SW 1271 (cell line): ENCODE data around the gene MAP1A.
"Not testable (repeated sequence)": the region's sequence is repeated elsewhere in the genome, so short reads cannot be mapped to it uniquely, and the experiment has no call there.

Source experiments
- DNase-seq, 2 experiments: peaks; one replicate each; lab custom pipeline; 2025; lab: John Stamatoyannopoulos, UW

The MAP1A gene

DNA sequence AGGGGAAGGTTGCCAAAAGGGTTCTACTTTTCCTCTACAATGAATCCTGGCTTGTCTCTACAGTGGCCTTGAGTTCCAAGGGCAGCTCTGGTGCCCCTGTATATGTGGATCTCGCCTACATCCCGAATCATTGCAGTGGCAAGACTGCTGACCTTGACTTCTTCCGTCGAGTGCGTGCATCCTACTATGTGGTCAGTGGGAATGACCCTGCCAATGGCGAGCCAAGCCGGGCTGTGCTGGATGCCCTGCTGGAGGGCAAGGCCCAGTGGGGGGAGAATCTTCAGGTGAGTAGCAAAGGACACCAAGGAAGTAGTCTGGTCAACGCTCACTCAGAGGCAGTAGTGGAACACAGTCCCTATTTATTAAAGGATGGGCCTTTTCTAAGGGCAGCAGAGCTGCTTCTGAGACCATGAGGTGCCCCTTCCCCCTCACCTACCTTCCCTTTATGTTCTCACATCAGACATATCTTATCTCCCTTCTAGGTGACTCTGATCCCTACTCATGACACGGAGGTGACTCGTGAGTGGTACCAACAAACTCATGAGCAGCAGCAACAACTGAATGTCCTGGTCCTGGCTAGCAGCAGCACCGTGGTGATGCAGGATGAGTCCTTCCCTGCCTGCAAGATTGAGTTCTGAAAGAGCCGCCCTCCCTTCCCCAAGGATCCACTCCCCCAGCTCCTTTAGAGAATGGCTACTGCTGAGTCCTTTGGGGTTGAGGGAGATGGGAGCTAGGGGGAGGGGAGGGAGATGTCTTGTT lies 12.4 kb downstream of the MAP1A start:
- no peak for DNase-seq

DNA sequence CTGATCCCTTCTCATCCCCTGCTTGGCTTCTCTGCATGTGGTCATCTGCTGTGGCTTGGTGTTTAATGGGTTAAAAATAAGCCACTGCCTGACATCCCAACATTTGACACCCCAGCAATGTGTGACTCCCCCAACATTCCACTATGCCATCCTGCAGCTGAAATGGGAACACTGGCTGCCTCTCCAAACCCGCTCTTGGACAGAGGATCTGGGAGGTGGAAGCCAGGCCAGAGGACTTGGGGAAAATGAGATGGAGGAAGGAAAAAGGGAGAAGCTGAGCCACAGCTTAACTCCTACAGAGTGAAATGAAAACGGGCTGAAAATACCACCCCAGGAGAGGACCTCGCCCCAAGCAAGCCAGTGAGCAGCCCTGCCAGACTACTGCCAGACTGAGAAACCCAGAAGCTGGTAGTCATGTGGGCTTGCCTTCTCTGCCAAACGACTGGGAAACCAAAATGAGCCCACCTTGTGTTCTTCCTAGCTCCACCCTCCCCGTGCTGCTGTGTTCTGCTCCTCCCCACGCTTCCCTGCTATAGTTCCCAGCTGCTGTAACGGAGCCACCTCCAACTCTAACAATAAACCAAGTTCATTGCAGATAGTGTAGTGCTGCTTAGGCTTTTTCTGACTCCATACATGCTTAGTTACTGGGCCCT lies 13.7 kb downstream of the MAP1A start:
- no peak for DNase-seq

- DNase-seq = not testable (repeated sequence)
These were observed 15.4 kb downstream of the MAP1A start for GRCh38 chr15:43532826-43533225.

GRCh38 chr15:43534897-43535296 lies 17.5 kb downstream of the MAP1A start:
- no peak for DNase-seq

DNA sequence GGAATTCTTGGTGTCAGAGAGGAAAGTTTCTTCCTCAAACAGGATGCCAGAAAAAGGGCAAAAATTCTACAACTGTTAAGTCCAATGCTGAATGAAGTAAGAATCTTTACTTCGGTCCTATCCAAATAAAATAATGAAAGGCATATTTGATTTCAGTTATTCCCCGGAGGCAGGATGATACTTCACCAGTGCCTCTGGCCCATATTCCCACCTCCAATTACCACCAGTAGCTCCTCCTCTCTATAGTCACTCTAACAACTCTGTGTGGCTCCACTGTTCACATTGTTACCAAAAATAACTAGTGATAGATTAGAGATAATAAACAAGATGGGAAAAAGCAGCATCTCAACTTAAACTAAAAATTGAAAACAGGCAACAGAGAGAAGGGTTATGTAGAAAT lies 20.7 kb downstream of the MAP1A start:
- no peak for DNase-seq

- DNase-seq = no peak
These were observed 24.4 kb downstream of the MAP1A start for GRCh38 chr15:43541785-43542184.

GRCh38 chr15:43544266-43544665 lies 26.9 kb downstream of the MAP1A start:
- no peak for DNase-seq

DNA sequence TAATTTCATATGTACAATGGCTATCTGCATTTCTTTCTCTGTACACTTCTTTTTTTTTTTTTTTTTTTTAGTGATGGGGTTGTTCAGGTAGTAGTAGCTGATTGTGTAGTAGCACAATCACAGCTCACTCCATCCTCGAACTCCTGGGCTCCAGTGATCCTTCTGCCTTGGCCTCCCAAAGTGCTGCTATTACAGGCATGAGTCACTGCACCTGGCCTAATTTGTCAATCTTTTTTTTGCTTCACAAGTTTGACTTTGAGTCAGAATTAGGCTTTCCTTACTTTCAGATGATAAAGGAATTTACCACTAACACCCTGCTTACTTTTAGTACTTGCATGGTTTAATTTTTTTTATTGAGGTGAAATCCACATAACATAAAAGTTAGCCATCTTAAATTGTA lies 28.0 kb downstream of the MAP1A start:
- DNase-seq = no peak

DNA sequence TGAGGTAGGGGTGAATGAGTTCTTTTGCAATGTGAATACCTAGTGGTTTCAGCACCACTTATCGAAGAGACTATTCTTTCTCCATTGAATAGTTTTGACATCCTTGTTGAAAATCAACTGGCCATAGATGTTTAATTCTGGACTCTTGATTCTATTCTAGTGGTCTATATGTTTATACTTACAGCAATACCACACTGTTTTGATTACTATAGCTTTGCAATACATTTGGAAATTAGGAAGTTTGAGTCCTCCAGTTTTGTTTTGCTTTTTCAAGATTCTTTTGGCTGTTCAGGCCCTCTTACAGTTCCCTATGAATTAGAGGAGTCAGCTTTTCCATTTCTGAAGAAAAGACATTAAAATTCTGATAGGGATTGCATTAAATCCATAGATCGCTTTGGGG lies 30.1 kb downstream of the MAP1A start:
- no peak for DNase-seq

DNA sequence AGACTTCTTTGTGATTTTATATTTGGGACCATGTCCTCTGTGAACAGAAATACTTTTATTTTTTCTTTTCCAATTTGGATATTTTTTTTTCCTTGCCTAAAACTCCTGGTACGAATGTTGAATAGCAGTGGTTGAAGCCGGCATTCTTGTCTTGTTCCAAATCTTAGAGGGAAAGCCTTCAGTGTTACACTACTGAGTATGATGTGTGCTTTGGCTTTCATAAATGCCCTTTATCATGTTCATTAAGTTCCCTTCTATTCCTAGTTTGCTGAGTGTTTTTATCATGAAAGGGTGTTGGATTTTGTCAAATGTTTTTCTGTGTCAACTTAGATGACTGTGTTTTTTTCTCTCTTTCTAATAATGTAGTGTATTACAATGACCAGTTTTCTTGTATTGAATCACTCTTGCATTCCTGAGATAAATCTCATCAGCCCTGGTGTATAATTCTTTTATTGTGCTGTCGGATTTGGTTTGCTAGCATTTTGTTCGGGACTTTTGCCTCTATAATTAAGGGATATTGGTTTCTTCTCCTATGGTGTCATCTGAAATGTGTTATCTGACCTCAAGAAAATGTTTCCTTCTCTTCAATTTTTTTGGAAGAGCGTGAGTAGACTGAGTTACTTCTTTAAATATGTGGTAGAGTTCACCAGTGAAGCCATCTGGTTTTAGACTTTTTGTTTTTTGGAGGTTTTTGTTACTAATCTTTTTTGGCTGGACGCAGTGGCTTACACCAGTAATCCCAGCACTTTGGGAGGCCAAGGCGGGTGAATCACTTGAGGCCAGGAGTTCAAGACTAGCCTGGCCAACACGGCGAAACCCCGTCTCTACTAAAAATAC lies 33.3 kb downstream of the MAP1A start:
- DNase-seq = no peak

DNA sequence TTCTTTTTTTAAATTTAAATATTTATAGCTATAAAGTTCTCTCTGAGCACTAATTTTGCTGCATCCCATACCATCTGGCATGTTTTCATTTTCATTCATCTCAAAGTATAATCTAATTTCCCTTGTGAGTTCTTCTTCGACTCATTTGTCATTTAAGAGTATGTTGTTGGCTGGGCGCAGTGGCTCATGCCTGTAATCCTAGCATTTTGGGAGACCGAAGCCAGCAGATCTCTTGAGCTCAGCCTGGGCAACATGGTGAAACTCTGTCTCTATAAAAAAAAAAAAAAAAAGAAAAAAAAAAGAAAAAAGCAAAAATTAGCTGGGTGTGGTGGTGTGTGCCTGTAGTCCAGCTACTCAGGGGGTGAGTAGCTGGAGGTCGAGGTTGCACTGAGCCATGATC lies 34.8 kb downstream of the MAP1A start:
- DNase-seq = no peak

DNA sequence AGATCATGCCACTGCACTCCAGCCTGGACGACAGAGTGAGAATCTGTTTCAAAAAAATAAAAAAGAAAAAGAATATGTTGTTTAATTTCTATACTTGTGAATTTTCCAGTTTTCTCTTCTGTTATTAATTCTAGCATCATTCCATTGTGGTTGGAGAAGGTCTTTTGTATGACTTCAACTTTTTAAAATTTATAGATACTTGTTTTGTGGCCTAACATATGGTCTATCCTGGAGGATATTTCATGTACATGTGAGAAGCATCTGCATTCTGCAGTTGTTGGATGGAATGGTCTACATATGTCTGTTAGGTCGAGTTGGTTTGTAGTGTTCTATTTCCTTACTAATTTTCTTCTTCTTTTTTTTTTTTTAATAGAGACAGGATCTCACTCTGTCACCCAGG lies 35.6 kb downstream of the MAP1A start:
- no peak for DNase-seq

- DNase-seq = not testable (repeated sequence)
These were observed 45.3 kb downstream of the MAP1A start for GRCh38 chr15:43562753-43563152.

GRCh38 chr15:43563793-43564192 lies 46.4 kb downstream of the MAP1A start:
- DNase-seq = not testable (repeated sequence)

DNA sequence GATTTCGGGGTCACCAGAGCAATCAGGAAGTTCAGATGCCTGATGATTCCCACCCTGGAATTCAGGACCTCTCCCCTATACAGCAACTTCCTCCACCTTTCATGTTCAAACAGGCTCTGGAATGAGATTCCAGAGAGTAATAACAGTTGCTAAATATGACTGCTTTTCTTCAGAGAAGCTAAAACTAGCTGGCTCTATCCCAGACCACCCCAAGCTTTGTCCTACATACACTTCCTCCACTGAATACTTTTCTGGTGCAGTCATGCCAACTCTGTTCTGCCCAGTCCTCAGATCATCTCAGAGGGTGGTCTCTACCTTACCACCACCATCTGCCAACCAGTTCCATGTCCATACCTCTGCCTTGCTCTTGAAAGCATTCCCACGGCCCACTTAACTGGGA lies 49.2 kb downstream of the MAP1A start:
- not testable (repeated sequence) for DNase-seq

DNA sequence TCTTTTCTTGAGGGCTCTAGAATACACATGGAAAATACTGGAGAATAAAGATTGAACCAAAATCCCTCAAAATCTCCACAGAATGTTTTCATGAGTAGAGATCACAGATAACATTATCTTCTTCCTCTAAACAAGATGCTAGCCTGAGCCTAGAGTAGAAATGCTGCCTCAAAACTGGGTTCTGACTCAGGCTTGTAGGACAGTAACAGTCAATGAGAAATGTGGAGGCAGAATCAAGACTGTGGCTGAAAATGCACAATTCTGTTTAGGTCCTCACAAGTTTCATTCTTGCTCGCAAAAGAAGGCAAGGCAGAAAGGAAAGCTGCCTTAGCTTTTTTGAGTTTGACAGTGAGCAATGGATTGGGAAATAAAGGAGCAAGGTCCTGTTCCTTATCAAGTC lies 57.2 kb downstream of the MAP1A start:
- DNase-seq = not testable (repeated sequence)
